ENCODE results near the gene KLHDC1.

The KLHDC1 gene

DNA sequence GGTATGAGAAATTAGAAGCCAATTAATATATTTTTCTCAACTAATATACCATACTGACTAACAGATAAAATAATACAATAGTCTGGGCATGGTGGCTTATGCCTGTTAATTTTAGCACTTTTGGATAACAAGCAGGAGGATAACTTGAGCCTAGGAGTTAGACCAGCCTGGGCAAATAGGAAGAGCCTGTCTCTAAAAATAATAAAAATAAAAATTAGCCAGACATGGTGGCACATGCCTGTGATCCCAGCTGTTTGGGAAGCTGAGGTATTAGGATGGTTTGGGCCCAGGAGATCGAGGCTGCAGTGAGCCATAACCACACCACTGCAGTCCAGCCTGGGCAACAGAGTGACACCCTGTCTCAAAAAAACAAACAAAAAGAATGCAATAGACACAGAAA, 99.7 kb downstream of the KLHDC1 start:
- DNase-seq: no peak

DNA sequence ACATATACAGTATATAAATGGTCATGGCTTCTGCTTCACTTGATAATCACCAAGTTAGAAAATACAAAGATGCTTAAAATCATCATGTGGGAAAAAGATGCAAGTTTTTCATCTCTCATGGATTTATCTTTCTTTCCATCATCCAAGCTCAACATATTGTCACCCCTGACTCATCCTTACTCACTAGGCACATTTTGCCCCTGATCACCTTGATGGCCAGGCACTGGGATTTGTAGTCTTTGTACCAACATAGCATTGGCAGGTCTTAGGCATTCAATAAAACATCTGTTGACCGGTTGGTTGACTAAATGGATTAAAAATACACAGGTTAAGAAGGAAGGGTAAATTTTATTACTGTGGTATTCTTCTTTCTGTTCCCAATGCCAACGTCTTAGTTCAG, 103.1 kb downstream of the KLHDC1 start:
- DNase-seq: no peak

Measured in NCI-H69 (cell line).